HUES48 (cell line): ENCODE results near the gene NPAS2.

Experiments used
- H3K27ac ChIP-seq: one replicate; pipeline ENCODE4 v1.7.0; 2013; ENCODE audit warnings: low read depth, low read length, inconsistent platforms
- H3K27me3 ChIP-seq: 2 replicates; pipeline ENCODE4 v1.6.1; 2013; ENCODE audit warnings: mild to moderate bottlenecking, low read length; ENCODE audit not compliant: control insufficient read depth, insufficient read depth
- H3K36me3 ChIP-seq: 2 replicates; pipeline ENCODE4 v1.6.1; 2013; ENCODE audit warnings: low read length; ENCODE audit not compliant: control insufficient read depth, insufficient read depth
- H3K4me1 ChIP-seq: 2 replicates; pipeline ENCODE4 v1.6.1; 2013; ENCODE audit warnings: mild to moderate bottlenecking, low read length; ENCODE audit not compliant: control insufficient read depth, insufficient read depth
- H3K4me3 ChIP-seq: 2 replicates; pipeline ENCODE4 v1.5.1; 2013; ENCODE audit warnings: mild to moderate bottlenecking, low read depth, low read length
- H3K9ac ChIP-seq: 2 replicates; pipeline ENCODE4 v1.6.1; 2013; ENCODE audit warnings: mild to moderate bottlenecking, low read depth, low read length, moderate library complexity
- H3K9me3 ChIP-seq: 2 replicates; pipeline ENCODE4 v1.6.1; 2013; ENCODE audit warnings: low read length; ENCODE audit not compliant: control insufficient read depth, insufficient read depth

Gene NPAS2

DNA sequence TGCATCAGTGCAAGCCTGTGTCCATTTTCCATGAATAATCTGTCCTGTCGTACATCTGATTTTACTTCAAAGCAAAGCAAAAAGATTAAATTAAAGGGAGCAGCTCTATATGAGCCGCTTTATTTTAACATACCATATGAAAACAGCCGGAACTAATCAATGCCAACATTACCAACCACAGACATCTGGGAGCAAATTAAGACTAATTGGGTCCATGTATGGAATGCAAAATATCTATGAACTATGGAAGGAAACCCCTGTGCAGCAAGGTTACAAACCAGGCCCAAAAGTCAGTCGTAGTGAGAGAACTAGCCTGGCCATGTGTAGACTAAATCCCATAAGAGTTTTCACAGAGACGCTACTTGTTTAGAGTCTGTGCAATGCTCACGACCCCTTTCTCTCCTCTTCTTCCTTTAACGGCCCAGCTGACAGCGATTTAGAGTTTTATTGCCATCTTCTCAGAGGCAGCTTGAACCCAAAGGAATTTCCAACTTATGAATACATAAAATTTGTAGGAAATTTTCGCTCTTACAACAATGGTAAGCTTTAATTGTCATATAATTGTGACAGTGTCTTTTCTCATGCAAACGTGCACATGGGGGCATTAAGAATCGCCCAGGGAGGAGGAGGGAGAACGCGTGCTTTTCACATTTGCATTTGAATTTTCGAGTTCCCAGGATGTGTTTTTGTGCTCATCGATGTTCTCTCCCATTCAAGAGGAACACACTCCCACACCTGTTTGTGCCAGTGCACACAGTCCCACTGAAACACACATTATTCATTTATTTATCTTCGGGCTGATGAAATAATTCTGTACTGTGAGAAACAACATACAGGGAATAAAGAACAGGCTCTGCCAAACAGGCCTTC lies 129.2 kb downstream of the NPAS2 start:
- H3K36me3 ChIP-seq = no peaks in the 10 kb centered on the region
- no peaks in the 10 kb centered on the region for H3K9me3 ChIP-seq
- H3K27me3 ChIP-seq = no peaks in the 10 kb centered on the region
- H3K27ac ChIP-seq = no peak overlapping the region
- H3K4me3 ChIP-seq = no peak overlapping the region
- H3K9ac ChIP-seq = no peak overlapping the region
- H3K4me1 ChIP-seq = peaks cover 18% of the 10 kb centered on the region

DNA sequence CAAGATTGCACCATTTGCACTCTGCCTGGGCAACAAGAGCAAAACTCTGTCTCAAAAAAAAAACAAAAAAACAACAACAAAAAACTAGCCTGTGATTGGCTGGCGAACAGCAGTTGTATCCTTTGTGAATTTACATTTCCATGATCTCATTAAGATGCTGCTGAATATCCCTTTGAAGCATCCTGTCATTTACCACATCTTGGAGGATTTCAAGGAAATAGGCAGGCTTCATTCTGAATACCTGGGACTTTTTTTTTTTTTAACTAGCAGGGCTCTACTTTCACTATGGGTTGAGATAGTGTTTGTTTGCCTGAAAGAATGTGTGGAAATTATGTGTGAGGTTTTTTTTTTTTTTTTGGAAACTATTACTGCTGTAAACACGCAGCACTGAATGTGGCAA lies 132.6 kb downstream of the NPAS2 start:
- no peak overlapping the region for H3K9ac ChIP-seq
- no peak overlapping the region for H3K4me3 ChIP-seq
- H3K27ac ChIP-seq = no peak overlapping the region
- no peaks in the 10 kb centered on the region for H3K36me3 ChIP-seq
- no peaks in the 10 kb centered on the region for H3K9me3 ChIP-seq
- no peaks in the 10 kb centered on the region for H3K27me3 ChIP-seq
- peaks cover 18% of the 10 kb centered on the region for H3K4me1 ChIP-seq

DNA sequence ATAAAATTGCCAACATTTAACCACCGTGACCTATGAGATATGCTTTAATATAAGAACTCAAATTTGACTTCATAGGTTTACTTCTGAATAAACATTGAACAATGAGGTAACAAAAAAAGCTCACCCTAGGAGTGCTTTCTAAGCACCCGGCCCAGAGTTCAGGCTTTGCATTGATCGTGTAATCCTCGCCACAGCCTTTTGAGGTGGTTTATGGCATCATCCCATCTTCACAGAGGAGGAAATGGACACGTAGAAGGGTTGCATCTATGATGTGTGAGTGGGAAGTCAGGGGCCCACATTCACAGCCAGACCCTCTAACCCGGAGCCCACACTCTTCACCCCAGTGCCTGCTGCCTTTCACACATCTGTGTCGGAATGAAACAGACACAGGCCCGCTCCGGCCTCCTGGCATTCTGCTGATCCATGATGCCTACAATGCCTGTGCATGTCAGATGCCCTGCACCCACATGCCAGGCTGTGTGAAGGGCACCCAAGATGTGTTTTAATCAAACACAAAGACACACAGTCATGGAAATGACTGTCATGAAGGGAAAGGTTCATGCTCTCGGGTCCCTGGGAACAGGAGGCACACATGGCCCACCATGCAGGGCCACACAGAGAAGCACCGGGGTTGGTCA lies 133.6 kb downstream of the NPAS2 start:
- Histone ChIP-seq H3K27ac (no peak overlapping the region), H3K36me3 (no peaks in the 10 kb centered on the region), H3K9ac (no peak overlapping the region), H3K4me3 (no peak overlapping the region), H3K4me1 (peaks cover 18% of the 10 kb centered on the region), H3K27me3 (no peaks in the 10 kb centered on the region), H3K9me3 (no peaks in the 10 kb centered on the region)

DNA sequence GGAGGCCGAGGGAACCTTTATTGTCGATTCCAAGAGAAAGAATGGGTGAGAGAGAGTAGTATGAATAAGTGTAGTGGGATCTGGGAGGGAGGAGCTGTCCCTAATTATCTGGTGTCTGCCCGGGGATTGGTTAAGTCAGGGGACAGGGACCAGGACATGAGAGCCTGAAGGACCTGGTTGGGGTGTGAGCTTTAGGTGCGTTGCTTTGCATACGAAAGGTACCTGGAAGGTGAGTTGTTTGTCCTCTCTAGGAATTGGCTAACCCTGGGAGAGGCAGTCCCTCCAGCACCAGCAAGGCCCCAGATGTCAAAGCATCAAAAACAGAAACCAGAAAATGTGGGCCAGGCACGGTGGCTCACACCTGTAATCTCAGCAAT lies 134.1 kb downstream of the NPAS2 start:
- Histone ChIP-seq H3K4me1 (peaks cover 16% of the 10 kb centered on the region), H3K9ac (no peak overlapping the region), H3K4me3 (no peak overlapping the region), H3K36me3 (no peaks in the 10 kb centered on the region), H3K9me3 (no peaks in the 10 kb centered on the region), H3K27ac (no peak overlapping the region), H3K27me3 (no peaks in the 10 kb centered on the region)

DNA sequence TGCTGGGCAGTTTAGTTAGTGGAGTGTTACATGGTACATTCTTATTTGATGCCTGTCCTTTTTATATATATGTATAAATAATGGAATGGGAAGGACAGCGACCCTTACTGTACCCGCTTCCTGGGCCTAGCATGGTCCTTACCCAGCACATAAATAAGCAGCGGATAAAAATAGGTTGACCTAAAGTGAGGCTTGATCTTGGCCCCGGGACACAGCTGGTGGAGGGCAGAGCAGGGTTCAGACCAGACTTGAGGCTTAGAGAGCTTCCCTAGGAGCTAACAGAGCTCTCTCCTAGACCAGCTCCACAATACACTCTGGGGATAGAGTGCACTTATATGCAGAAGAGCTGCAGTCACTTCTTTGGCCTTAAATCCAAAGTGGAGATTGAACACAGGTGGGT lies 135.3 kb downstream of the NPAS2 start:
- Histone ChIP-seq H3K4me1 (peaks cover 4% of the 10 kb centered on the region), H3K9ac (no peak overlapping the region), H3K27ac (no peak overlapping the region)

DNA sequence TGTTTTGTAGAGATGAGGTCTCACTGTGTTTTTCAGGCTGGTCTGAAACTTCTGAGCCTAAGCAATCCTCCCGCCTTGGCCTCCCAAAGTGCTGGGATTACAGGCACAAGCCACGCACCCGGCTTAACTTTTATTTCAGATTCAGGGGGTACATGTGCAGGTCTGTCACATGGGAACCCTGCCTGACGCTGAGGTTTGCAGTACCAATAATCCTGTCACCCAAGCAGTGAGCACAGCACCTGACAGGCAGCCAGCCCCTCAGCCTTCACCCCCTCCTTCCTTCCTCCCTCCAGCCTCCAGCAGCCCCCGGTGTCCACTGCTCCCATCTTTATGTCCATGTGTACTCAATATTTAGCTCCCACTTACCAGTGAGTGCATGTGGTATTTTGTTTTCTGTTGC lies 136.1 kb downstream of the NPAS2 start:
- Histone ChIP-seq H3K4me1 (no peaks in the 10 kb centered on the region), H3K27me3 (no peaks in the 10 kb centered on the region), H3K36me3 (no peaks in the 10 kb centered on the region), H3K27ac (no peak overlapping the region), H3K4me3 (no peak overlapping the region), H3K9ac (no peak overlapping the region), H3K9me3 (no peaks in the 10 kb centered on the region)

More for the DNA sequence above, 135.3 kb downstream of the NPAS2 start:
- Histone ChIP-seq H3K9me3 (no peaks in the 10 kb centered on the region), H3K27me3 (no peaks in the 10 kb centered on the region), H3K36me3 (no peaks in the 10 kb centered on the region), H3K4me3 (no peak overlapping the region)

DNA sequence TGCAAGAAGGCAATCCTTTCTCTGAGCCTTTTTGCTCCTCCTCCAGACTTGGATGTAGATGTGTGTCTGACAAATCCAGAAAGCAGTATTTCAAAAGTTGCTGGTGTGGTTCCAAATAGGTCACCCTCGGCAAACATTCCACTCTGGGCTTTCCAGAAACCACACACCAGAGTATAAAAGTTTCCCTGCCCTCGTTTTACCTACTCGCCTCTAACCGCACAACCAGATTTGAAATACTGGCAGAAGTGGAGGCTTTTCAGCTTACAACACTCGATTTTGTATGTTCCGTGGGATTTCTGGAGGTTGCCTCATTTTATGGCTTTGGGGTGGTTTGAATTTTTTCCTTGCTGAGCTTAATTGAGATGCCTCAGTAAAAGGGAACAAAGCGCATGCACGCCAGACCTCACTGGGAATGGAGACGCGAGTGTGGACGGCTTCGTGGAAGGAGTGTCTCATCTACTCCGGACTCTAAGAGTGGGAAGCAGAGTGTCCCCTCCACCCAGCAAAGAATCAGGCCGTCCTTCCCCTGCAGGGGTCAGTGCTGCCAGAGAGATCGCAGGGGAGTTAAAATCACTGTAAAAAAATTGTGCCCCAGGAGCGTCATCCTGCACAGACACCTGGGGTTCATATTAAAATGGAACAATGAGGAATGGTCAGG lies 138.2 kb downstream of the NPAS2 start:
- no peaks in the 10 kb centered on the region for H3K27me3 ChIP-seq
- no peaks in the 10 kb centered on the region for H3K4me1 ChIP-seq
- H3K9me3 ChIP-seq = no peaks in the 10 kb centered on the region
- H3K27ac ChIP-seq = no peak overlapping the region
- no peak overlapping the region for H3K9ac ChIP-seq
- no peaks in the 10 kb centered on the region for H3K36me3 ChIP-seq
- H3K4me3 ChIP-seq = no peak overlapping the region

DNA sequence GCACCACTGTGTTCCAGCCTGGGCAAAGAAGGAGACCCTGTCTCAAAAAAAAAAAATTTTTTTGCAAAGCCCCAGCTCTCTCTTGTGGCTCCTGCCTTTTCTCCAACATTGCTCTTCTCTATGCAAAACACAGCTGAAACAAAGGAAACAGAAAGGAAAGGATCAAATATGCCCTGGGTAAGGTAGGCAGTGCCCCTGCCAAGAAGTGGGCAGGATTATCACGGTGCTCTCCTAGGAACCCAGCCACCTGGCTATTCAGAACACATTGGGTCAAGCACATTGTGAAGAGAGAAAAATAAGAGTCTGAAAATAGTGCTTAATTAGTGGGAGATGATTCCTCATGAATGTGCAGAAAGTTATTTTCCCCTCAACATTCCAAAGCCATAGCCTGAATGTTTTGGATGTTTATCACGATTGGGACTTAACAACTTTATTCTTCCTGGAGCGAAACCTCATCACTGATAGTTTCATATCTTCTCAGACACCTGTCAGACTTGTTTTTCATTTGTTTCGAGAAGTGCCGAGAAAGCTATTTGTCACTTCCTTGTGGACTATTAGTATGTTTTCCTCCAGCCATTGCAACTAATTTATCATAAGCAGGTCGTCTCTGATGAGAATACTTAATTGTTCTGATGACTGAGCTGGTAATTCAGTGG lies 139.4 kb downstream of the NPAS2 start:
- H3K4me1 ChIP-seq = no peaks in the 10 kb centered on the region
- H3K36me3 ChIP-seq = no peaks in the 10 kb centered on the region
- no peak overlapping the region for H3K9ac ChIP-seq
- H3K4me3 ChIP-seq = no peak overlapping the region
- no peaks in the 10 kb centered on the region for H3K9me3 ChIP-seq
- H3K27ac ChIP-seq = no peak overlapping the region
- H3K27me3 ChIP-seq = no peaks in the 10 kb centered on the region

DNA sequence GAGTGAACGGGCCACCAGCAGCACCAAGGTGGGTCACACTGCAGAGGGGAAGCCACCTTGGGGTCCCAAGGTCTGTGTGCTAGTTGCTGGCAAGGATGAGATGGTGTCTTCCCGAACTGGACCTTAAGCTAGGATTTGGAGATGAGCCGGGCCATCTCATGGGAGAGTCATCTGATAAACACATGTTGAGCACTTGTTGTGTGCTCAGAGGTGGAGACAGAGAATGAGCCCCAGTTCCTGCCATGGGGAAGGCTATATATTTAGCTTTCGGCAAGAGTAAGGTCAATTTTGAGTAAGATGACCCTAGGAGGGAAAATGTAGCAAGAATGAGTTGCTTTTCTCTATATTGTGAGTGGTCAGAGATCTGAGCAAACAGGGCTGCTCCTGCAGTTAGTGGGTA lies 140.7 kb downstream of the NPAS2 start:
- no peaks in the 10 kb centered on the region for H3K9me3 ChIP-seq
- no peak overlapping the region for H3K9ac ChIP-seq
- H3K27me3 ChIP-seq = no peaks in the 10 kb centered on the region
- no peaks in the 10 kb centered on the region for H3K36me3 ChIP-seq
- no peak overlapping the region for H3K27ac ChIP-seq
- no peaks in the 10 kb centered on the region for H3K4me1 ChIP-seq
- H3K4me3 ChIP-seq = no peak overlapping the region

DNA sequence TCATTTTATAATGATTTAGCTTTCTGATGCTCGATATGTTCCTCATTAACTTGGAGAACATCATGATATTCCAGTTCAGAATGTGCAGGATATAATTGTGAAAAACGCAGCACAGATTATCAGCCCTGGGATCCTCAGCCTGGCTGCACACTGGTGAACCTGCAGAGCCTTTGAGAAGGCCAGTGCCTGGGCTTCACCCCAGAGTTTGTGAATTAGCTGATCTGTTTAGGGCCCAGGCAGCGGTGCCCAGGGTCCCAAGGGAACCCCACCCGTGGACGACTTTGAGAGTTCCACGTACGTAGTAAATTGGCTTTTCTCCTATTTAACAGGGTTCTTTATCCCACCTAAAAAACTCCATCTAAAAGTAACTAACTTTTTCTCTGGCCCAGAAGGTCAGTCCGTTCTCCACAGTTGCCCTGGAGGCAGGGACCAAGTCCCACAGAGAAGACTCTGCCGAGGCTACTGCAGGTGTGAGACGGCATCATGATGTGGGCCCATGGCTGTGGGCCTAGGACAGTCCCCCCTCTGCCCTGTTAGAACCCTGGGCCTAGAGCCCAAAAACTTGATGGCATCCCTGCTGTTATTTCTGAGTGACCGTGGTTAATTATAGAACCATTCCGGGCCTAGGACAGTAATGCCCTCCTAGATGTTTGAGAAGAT lies 142.6 kb downstream of the NPAS2 start:
- Histone ChIP-seq H3K4me1 (no peaks in the 10 kb centered on the region), H3K9me3 (no peaks in the 10 kb centered on the region), H3K36me3 (no peaks in the 10 kb centered on the region), H3K9ac (no peak overlapping the region), H3K27ac (no peak overlapping the region), H3K4me3 (no peak overlapping the region), H3K27me3 (no peaks in the 10 kb centered on the region)
